ENCODE results near the gene FAM219A. TPM values are rescaled to one million over a fixed set of nuclear protein-coding genes. Genes with fewer than 3 reads are reported as not detected.

The FAM219A gene
- total RNA-seq, 4 donors from 2014 or later = 6.6 to 14.3 (median 10.5) TPM

GRCh38 chr9:34385561-34386230 lies 72.7 kb downstream of the FAM219A start:
- H3K9me3 ChIP-seq = no peaks in the 10 kb centered on the region
- H3K4me1 ChIP-seq = peaks cover 7% of the 10 kb centered on the region in 2 donors
- no peaks in the 10 kb centered on the region for H3K27me3 ChIP-seq
- H3K36me3 ChIP-seq = no peaks in the 10 kb centered on the region
- no peak for DNase-seq
- no peak overlapping the region for H3K27ac ChIP-seq
- no peak for TF ChIP-seq POLR2A (IDR thresholded peaks at IDR 0.05)
- TF ChIP-seq, protein P1, sequence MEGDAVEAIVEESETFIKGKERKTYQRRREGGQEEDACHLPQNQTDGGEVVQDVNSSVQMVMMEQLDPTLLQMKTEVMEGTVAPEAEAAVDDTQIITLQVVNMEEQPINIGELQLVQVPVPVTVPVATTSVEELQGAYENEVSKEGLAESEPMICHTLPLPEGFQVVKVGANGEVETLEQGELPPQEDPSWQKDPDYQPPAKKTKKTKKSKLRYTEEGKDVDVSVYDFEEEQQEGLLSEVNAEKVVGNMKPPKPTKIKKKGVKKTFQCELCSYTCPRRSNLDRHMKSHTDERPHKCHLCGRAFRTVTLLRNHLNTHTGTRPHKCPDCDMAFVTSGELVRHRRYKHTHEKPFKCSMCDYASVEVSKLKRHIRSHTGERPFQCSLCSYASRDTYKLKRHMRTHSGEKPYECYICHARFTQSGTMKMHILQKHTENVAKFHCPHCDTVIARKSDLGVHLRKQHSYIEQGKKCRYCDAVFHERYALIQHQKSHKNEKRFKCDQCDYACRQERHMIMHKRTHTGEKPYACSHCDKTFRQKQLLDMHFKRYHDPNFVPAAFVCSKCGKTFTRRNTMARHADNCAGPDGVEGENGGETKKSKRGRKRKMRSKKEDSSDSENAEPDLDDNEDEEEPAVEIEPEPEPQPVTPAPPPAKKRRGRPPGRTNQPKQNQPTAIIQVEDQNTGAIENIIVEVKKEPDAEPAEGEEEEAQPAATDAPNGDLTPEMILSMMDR (IDR thresholded peaks at IDR 0.05) = no peak
- H3K4me3 ChIP-seq (replicated peaks in 1 of 3) = no peak overlapping the region
- WGBS, 2 donors = 96 to 98% methylated on average over 6 of the region's 6 CpGs
- intact Hi-C loops (cut with DNase I) = no loop called here

DNA sequence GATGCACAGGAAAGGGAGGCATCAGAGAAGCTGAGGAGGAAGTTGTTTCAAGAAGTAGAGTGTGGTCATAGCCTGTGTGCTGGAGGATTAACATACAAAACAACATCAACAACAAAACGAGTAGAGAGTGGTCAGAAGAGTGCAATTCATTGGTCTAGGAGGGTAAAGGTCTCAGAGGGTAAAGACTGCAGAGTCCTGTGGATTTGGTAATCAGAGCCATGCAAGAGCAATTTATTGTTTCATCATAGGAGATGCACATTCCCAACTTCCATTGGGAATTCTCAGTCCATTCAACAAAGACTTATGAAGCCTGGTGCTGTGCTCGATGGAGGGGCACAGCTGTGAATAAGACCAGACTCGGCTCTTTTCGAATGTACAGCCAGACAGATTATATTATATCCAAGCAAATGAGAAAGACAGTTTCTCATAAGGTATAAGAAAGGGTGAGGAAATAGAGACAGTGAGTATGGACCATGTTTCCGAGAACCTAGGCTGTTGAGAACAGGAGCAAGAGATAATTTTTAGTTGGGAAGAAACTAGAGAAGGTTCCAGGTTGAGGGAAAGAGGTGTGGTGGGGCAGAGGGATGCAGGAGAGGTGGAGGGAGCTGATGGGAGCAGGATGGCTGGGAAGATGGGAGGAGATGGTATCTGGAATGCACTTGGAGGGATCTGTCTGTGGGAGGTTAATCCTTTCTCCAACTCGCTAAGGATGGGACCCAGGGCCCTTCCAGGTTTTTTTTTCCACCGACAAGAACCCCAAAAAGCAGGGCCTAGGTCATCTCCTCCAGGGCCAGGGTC lies 73.8 kb downstream of the FAM219A start:
- H3K4me3 ChIP-seq (replicated peaks in 1 of 3) = no peak overlapping the region
- 77 to 81% methylated on average over 7 of the region's 7 CpGs for WGBS, 2 donors

DNA sequence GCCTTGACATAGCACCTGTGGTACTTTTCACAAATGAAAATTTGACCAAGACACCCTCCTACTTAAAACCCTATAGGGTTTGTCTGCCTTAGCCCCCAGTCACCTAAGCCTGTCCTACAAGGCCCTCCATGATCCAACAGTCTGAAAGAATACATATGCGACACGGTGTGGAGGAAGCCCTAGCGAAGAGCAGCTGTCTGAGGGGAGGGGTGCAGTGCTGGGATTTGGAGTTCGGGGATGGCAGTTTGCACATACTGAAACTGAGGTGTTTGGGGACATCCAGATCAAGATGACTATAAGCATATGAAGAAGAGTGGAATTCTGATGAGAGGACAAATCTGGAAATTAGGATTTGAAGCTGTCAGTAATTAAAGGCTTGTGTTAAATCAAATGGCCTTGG lies 74.5 kb downstream of the FAM219A start:
- Histone ChIP-seq H3K27me3 (no peaks in the 10 kb centered on the region), H3K36me3 (no peaks in the 10 kb centered on the region), H3K27ac (no peak overlapping the region), H3K9me3 (no peaks in the 10 kb centered on the region), H3K4me3 (replicated peaks in 1 of 3) (no peak overlapping the region), H3K4me1 (peaks cover 13 to 22% of the 10 kb centered on the region in 2 donors)
- WGBS, 2 donors = 82 to 83% methylated on average over 4 of the region's 4 CpGs
- intact Hi-C loops (cut with DNase I) = no loop called here
- TF ChIP-seq, protein P1 (IDR thresholded peaks at IDR 0.05) = no peak
- TF ChIP-seq POLR2A (IDR thresholded peaks at IDR 0.05) = no peak
- no peak for DNase-seq

More for the DNA sequence above, 73.8 kb downstream of the FAM219A start:
- Histone ChIP-seq H3K36me3 (no peaks in the 10 kb centered on the region), H3K27ac (no peak overlapping the region), H3K4me1 (peaks cover 13 to 18% of the 10 kb centered on the region in 2 donors), H3K27me3 (no peaks in the 10 kb centered on the region), H3K9me3 (no peaks in the 10 kb centered on the region)
- TF ChIP-seq, protein P1 (IDR thresholded peaks at IDR 0.05) = no peak
- TF ChIP-seq POLR2A (IDR thresholded peaks at IDR 0.05) = no peak
- DNase-seq = no peak
- intact Hi-C loops (cut with DNase I) = no loop called here

GRCh38 chr9:34382879-34383278 lies 75.5 kb downstream of the FAM219A start:
- TF ChIP-seq POLR2A (IDR thresholded peaks at IDR 0.05) = no peak
- TF ChIP-seq, protein P1 (IDR thresholded peaks at IDR 0.05) = no peak
- intact Hi-C loops (cut with DNase I) = no loop called here
- DNase-seq = no peak
- 82 to 88% methylated on average over 3 of the region's 3 CpGs for WGBS, 2 donors
- Histone ChIP-seq H3K27ac (no peak overlapping the region), H3K27me3 (no peaks in the 10 kb centered on the region), H3K9me3 (no peaks in the 10 kb centered on the region), H3K4me1 (peaks cover 13 to 22% of the 10 kb centered on the region in 2 donors), H3K36me3 (no peaks in the 10 kb centered on the region), H3K4me3 (replicated peaks in 1 of 3) (no peak overlapping the region)

DNA sequence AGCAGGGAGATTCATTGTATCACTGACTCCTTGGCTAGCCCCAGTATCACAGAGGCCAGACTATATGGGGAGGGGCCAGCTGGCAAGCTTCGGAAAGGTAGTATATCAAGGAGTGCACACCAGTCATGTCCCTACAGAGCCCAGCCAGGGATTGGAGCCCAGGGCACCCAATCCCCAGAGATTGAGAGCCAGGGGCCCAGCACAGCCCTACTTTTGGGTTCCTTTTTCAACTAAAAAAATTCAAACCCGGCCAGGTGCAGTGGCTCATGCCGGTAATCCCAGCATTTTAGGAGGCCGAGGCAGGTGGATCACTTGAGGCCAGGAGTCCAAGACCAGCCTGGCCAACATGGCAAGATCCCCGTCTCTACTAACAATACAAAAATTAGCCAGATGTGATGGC lies 76.3 kb downstream of the FAM219A start:
- Histone ChIP-seq H3K9me3 (no peaks in the 10 kb centered on the region), H3K36me3 (no peaks in the 10 kb centered on the region), H3K4me1 (peaks cover 16 to 22% of the 10 kb centered on the region in 2 donors), H3K27ac (no peak overlapping the region), H3K27me3 (no peaks in the 10 kb centered on the region), H3K4me3 (replicated peaks in 1 of 3) (no peak overlapping the region)
- no peak for TF ChIP-seq POLR2A (IDR thresholded peaks at IDR 0.05)
- TF ChIP-seq, protein P1 (IDR thresholded peaks at IDR 0.05) = no peak
- intact Hi-C loops (cut with DNase I) = no loop called here
- WGBS, 2 donors = 93 to 100% methylated on average over 5 of the region's 5 CpGs
- DNase-seq = no peak
